Natural killer cell treated with Interleukin-12 subunit alpha and Interleukin-12 subunit beta and Interleukin-15 and Interleukin-18, amount 100 ng/mL, for 72 hours (primary cell): ENCODE measurements around the gene MFSD6. TPM values are rescaled to one million over a fixed set of nuclear protein-coding genes. Genes with fewer than 3 reads are reported as not detected.

ENCODE experiments used
- total RNA-seq, 2 donors: library from RNA; stranded (reverse); gene quantifications; one replicate each; pipeline ENCODE4 v1.2.3, GENCODE V29; 2022

MFSD6 gene
- total RNA-seq, 2 donors from 2014 or later: 44.9 to 48.1 TPM

Other genes with a start within 250 kb of the MFSD6 start
- gene HIBCH, start 88.5 kb upstream of the MFSD6 start, total RNA-seq: 10 to 100 TPM; 19.8 to 68.4 TPM
- 10 to 100 TPM; 13.5 to 19.4 TPM for gene INPP1, start 64.8 kb upstream of the MFSD6 start, total RNA-seq
- 1 to 10 TPM; 8.3 to 9.4 TPM for gene NEMP2, start 126.4 kb downstream of the MFSD6 start, total RNA-seq
- gene NAB1, start 240.7 kb downstream of the MFSD6 start, total RNA-seq: 10 to 100 TPM; 45.7 to 59.7 TPM